HG02885 (cell line): ENCODE results near the gene ACOX3.
"Not testable (repeated sequence)": the region's sequence is repeated elsewhere in the genome, so short reads cannot be mapped to it uniquely, and the experiment has no call there.

Source experiments
- ATAC-seq: cut with Tn5 transposase; IDR thresholded peaks from one replicate; pipeline ENCODE4 v1.9.1; 2021; ENCODE audit warnings: mild to moderate bottlenecking; ENCODE audit not compliant: unreplicated experiment, poor library complexity

The ACOX3 gene

GRCh38 chr4:8409264-8410065, 31.1 kb downstream of the ACOX3 start:
- no peak for ATAC-seq

- ATAC-seq, result no peak
Measured at GRCh38 chr4:8407756-8408155, 32.8 kb downstream of the ACOX3 start.

GRCh38 chr4:8407316-8407715, 33.2 kb downstream of the ACOX3 start:
- no peak for ATAC-seq

GRCh38 chr4:8406887-8407286, 33.6 kb downstream of the ACOX3 start:
- not testable (repeated sequence) for ATAC-seq

- ATAC-seq, result no peak
Measured at GRCh38 chr4:8405516-8405875, 35.0 kb downstream of the ACOX3 start.

GRCh38 chr4:8404791-8405515, 35.6 kb downstream of the ACOX3 start:
- no peak for ATAC-seq

- no peak for ATAC-seq
Measured at GRCh38 chr4:8403976-8404375, 36.5 kb downstream of the ACOX3 start.

- no peak for ATAC-seq
Measured at GRCh38 chr4:8403173-8403753, 37.3 kb downstream of the ACOX3 start.

- ATAC-seq, result no peak
Measured at GRCh38 chr4:8402640-8403039, 37.9 kb downstream of the ACOX3 start.

GRCh38 chr4:8402181-8402597, 38.3 kb downstream of the ACOX3 start:
- ATAC-seq, result no peak

- ATAC-seq, result no peak
Measured at GRCh38 chr4:8401665-8402064, 38.9 kb downstream of the ACOX3 start.

GRCh38 chr4:8400632-8401325, 39.7 kb downstream of the ACOX3 start:
- ATAC-seq, result no peak

GRCh38 chr4:8399298-8399697, 41.2 kb downstream of the ACOX3 start:
- ATAC-seq, result no peak

- ATAC-seq, result no peak
Measured at GRCh38 chr4:8398347-8398746, 42.2 kb downstream of the ACOX3 start.

- no peak for ATAC-seq
Measured at GRCh38 chr4:8396762-8397406, 43.6 kb downstream of the ACOX3 start.

- ATAC-seq, result no peak
Measured at GRCh38 chr4:8395504-8396296, 44.8 kb downstream of the ACOX3 start.

GRCh38 chr4:8394806-8395205, 45.7 kb downstream of the ACOX3 start:
- no peak for ATAC-seq

- no peak for ATAC-seq
Measured at GRCh38 chr4:8394061-8394519, 46.4 kb downstream of the ACOX3 start.

GRCh38 chr4:8393593-8394038, 46.9 kb downstream of the ACOX3 start:
- no peak for ATAC-seq
